Breast epithelium (tissue), 3 donors: ENCODE results near the gene CEACAM3.

Source experiments
- CTCF ChIP-seq, 3 donors: fragments of 450-650 bp; IDR thresholded peaks; one replicate each; pipeline ENCODE4 v1.5.1; 2016 to 2017; ENCODE audit warnings: antibody characterized with exemption in 3 of 3, mild to moderate bottlenecking in 3 of 3, moderate library complexity in 3 of 3
- POLR2AphosphoS5 ChIP-seq, 3 donors: sonication (generic); formaldehyde crosslinking; IDR thresholded peaks; one replicate each; pipeline ENCODE4 v1.6.1; 2017; ENCODE audit warnings: antibody characterized with exemption in 3 of 3

- TF ChIP-seq CTCF (IDR thresholded peaks at IDR 0.05) (no peak), POLR2AphosphoS5 (IDR thresholded peaks at IDR 0.05) (no peak)
Observed at GRCh38 chr19:41771410-41771809, 25.0 kb upstream of the CEACAM3 start.
